ENCODE data around the gene SERPINE1.

SERPINE1 gene

DNA sequence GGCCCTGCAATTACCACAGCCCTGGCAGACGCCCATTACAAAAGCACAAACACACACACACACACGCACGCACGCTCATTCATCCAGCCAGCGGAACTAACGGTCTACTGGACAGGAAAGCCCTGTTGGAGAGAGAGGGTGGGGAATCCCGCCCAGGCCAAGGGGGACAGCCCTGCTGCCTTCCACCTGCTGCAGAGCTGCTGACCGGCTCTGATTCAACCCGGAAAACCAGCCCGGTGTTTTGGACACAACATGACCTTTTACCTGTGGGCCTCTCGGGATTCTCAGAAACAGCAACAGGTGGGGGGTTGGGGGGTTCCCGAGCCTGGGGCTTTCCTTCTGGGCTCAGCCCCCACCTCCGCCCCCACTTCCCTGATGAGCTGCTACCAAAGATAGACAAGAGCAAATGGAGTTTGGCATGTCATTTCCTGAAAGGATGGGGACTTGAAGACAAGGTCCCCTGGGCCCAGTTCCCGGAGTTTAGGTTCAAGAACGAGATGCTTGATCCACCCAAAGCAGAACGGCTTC, 18.5 kb upstream of the SERPINE1 start:
- Histone ChIP-seq H3K4me1 (ENCODE audit: low read length) (no peaks in the 10 kb centered on the region), H3K9me3 (replicated peaks; ENCODE audit: insufficient read depth, low read length) (no peaks in the 10 kb centered on the region), H3K27ac (ENCODE audit: low read length) (no peak overlapping the region), H2AFZ (ENCODE audit: low read length) (no peak overlapping the region), H3F3A (ENCODE audit: insufficient read depth, low read length) (no peaks in the 10 kb centered on the region), H4K20me1 (ENCODE audit: insufficient read depth, low read length) (no peaks in the 10 kb centered on the region), H3K79me2 (ENCODE audit: low read length) (no peaks in the 10 kb centered on the region), H3K4me2 (ENCODE audit: low read depth, low read length) (no peak overlapping the region), H3K4me3 (ENCODE audit: low read length) (no peak overlapping the region), H3K9ac (ENCODE audit: low read length) (no peak overlapping the region), H3K36me3 (replicated peaks; ENCODE audit: insufficient read depth, low read length) (no peaks in the 10 kb centered on the region), H3K27me3 (replicated peaks; ENCODE audit: insufficient read depth, low read length) (peaks cover 75% of the 10 kb centered on the region), H3K9me2 (replicated peaks; ENCODE audit: insufficient read depth, low read length) (no peaks in the 10 kb centered on the region)
- TF ChIP-seq EZH2 (optimal IDR thresholded peaks at IDR 0.05; ENCODE audit: low read depth, low read length) = no peak
- no peak for TF ChIP-seq EZH2phosphoT487 (IDR thresholded peaks at IDR 0.05; ENCODE audit: low read length)
- TF ChIP-seq, protein P1, sequence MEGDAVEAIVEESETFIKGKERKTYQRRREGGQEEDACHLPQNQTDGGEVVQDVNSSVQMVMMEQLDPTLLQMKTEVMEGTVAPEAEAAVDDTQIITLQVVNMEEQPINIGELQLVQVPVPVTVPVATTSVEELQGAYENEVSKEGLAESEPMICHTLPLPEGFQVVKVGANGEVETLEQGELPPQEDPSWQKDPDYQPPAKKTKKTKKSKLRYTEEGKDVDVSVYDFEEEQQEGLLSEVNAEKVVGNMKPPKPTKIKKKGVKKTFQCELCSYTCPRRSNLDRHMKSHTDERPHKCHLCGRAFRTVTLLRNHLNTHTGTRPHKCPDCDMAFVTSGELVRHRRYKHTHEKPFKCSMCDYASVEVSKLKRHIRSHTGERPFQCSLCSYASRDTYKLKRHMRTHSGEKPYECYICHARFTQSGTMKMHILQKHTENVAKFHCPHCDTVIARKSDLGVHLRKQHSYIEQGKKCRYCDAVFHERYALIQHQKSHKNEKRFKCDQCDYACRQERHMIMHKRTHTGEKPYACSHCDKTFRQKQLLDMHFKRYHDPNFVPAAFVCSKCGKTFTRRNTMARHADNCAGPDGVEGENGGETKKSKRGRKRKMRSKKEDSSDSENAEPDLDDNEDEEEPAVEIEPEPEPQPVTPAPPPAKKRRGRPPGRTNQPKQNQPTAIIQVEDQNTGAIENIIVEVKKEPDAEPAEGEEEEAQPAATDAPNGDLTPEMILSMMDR (IDR thresholded peaks at IDR 0.05; ENCODE audit: low read length) = no peak
- no peak for DNase-seq

DNA sequence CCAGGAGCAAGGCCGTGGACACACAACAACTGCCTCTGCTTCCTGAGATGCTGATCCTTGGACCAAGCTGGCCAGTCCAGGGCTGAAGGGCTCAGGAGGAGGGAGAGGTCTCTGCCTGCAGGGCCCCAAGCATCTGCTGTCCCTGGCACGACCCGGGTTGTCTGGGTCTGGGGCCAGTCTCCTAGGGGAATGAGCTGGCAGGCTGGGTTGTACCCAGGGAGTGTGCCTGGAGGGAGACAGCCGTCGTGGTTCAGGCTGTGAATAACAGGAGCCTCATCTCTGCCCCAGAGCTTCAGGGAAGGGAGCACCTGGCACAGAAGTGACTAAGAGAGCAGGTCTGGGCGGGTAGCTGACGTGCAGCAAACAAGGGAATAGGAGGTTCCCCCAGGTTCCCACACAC, 17.9 kb upstream of the SERPINE1 start:
- no peaks in the 10 kb centered on the region for H3F3A ChIP-seq (ENCODE audit: insufficient read depth, low read length)
- H3K27me3 ChIP-seq (replicated peaks; ENCODE audit: insufficient read depth, low read length) = peaks cover 75% of the 10 kb centered on the region
- H2AFZ ChIP-seq (ENCODE audit: low read length) = no peak overlapping the region
- H3K9ac ChIP-seq (ENCODE audit: low read length) = no peak overlapping the region
- no peaks in the 10 kb centered on the region for H3K9me3 ChIP-seq (replicated peaks; ENCODE audit: insufficient read depth, low read length)
- TF ChIP-seq EZH2phosphoT487 (IDR thresholded peaks at IDR 0.05; ENCODE audit: low read length) (no peak), EZH2 (optimal IDR thresholded peaks at IDR 0.05; ENCODE audit: low read depth, low read length) (no peak)
- TF ChIP-seq, protein P1 (IDR thresholded peaks at IDR 0.05; ENCODE audit: low read length) = no peak
- H3K9me2 ChIP-seq (replicated peaks; ENCODE audit: insufficient read depth, low read length) = no peaks in the 10 kb centered on the region
- H3K27ac ChIP-seq (ENCODE audit: low read length) = no peak overlapping the region
- no peaks in the 10 kb centered on the region for H3K36me3 ChIP-seq (replicated peaks; ENCODE audit: insufficient read depth, low read length)
- no peak for DNase-seq
- H4K20me1 ChIP-seq (ENCODE audit: insufficient read depth, low read length) = no peaks in the 10 kb centered on the region
- no peaks in the 10 kb centered on the region for H3K4me1 ChIP-seq (ENCODE audit: low read length)
- H3K4me3 ChIP-seq (ENCODE audit: low read length) = no peak overlapping the region
- H3K4me2 ChIP-seq (ENCODE audit: low read depth, low read length) = no peak overlapping the region
- H3K79me2 ChIP-seq (ENCODE audit: low read length) = no peaks in the 10 kb centered on the region

DNA sequence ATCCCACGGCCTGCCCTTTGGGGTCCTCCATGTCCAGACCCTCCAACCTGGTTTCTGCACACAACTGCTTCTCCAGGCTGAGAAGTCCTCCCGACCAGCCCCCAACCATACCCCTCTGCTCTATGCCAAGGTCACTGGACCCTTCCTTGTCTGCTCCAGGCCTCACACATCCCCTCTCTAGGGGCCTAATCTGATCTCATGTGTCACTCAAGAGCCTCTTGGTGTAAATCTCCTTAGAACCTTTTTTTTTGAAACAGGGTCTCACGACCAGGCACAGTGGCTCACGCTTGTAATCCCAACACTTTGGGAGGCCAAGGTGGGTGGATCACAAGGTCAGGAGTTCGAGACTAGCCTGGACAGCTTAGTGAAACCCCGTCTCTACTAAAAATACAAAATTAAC, 17.5 kb upstream of the SERPINE1 start:
- H3K4me1 ChIP-seq (ENCODE audit: low read length) = no peaks in the 10 kb centered on the region
- H3K4me3 ChIP-seq (ENCODE audit: low read length) = no peak overlapping the region
- H3K9me3 ChIP-seq (replicated peaks; ENCODE audit: insufficient read depth, low read length) = no peaks in the 10 kb centered on the region
- peaks cover 75% of the 10 kb centered on the region for H3K27me3 ChIP-seq (replicated peaks; ENCODE audit: insufficient read depth, low read length)
- no peaks in the 10 kb centered on the region for H3K9me2 ChIP-seq (replicated peaks; ENCODE audit: insufficient read depth, low read length)
- no peak overlapping the region for H3K4me2 ChIP-seq (ENCODE audit: low read depth, low read length)
- no peaks in the 10 kb centered on the region for H3K36me3 ChIP-seq (replicated peaks; ENCODE audit: insufficient read depth, low read length)
- DNase-seq = no peak
- H3F3A ChIP-seq (ENCODE audit: insufficient read depth, low read length) = no peaks in the 10 kb centered on the region
- H4K20me1 ChIP-seq (ENCODE audit: insufficient read depth, low read length) = no peaks in the 10 kb centered on the region
- H3K79me2 ChIP-seq (ENCODE audit: low read length) = no peaks in the 10 kb centered on the region
- no peak overlapping the region for H3K9ac ChIP-seq (ENCODE audit: low read length)
- H3K27ac ChIP-seq (ENCODE audit: low read length) = no peak overlapping the region
- H2AFZ ChIP-seq (ENCODE audit: low read length) = no peak overlapping the region
- TF ChIP-seq EZH2 (optimal IDR thresholded peaks at IDR 0.05; ENCODE audit: low read depth, low read length) (no peak), EZH2phosphoT487 (IDR thresholded peaks at IDR 0.05; ENCODE audit: low read length) (no peak)
- TF ChIP-seq, protein P1 (IDR thresholded peaks at IDR 0.05; ENCODE audit: low read length) = no peak
